Liver (tissue), 9 donors: ENCODE results near the gene EEA1. TPM values are rescaled to one million over a fixed set of nuclear protein-coding genes. Genes with fewer than 3 reads are reported as not detected.
"Not testable (repeated sequence)": the region's sequence is repeated elsewhere in the genome, so short reads cannot be mapped to it uniquely, and the experiment has no call there.

Experiments
- DNase-seq: peaks from one replicate; pipeline ENCODE4 v3.0.0-alpha.2; 2017; ENCODE audit warnings: low spot score
- H3K27ac ChIP-seq, 2 donors: one replicate each; pipeline ENCODE4 v1.7.0; 2013; ENCODE audit warnings: inconsistent platforms in 2 of 2, low read length in 2 of 2, control low read depth in 1 of 2, low read depth in 1 of 2, mild to moderate bottlenecking in 1 of 2
- H3K27me3 ChIP-seq, 4 donors: one replicate each; pipeline versions ENCODE4 v1.6.1 to v1.7.0; 2013; ENCODE audit warnings: low read length in 3 of 4, inconsistent platforms in 1 of 4, mild to moderate bottlenecking in 1 of 4, moderate library complexity in 1 of 4; ENCODE audit not compliant: control insufficient read depth in 4 of 4, insufficient read depth in 4 of 4
- H3K36me3 ChIP-seq, 4 donors: one replicate each; pipeline versions ENCODE4 v1.6.1 to v1.7.0; 2013; ENCODE audit warnings: low read length in 3 of 4, mild to moderate bottlenecking in 3 of 4, low read depth in 1 of 4, moderate library complexity in 1 of 4; ENCODE audit not compliant: control insufficient read depth in 4 of 4, insufficient read depth in 3 of 4
- H3K4me1 ChIP-seq, 4 donors: one replicate each; pipeline versions ENCODE4 v1.6.1 to v1.7.0; 2013; ENCODE audit warnings: low read length in 3 of 4, mild to moderate bottlenecking in 3 of 4, moderate library complexity in 1 of 4; ENCODE audit not compliant: control insufficient read depth in 4 of 4, insufficient read depth in 4 of 4
- H3K4me3 ChIP-seq, 3 donors: one replicate each; pipeline versions ENCODE4 v1.6.1 to v1.7.0; 2013; ENCODE audit warnings: low read length in 3 of 3, control low read depth in 1 of 3, low read depth in 1 of 3, mild to moderate bottlenecking in 1 of 3
- H3K9ac ChIP-seq, 2 donors: one replicate each; pipeline ENCODE4 v1.7.0; 2013; ENCODE audit warnings: low read length in 2 of 2, mild to moderate bottlenecking in 2 of 2, moderate library complexity in 2 of 2, control low read depth in 1 of 2, low read depth in 1 of 2
- H3K9me3 ChIP-seq, 4 donors: one replicate each; pipeline versions ENCODE4 v1.6.1 to v1.7.0; 2013; ENCODE audit warnings: low read length in 3 of 4; ENCODE audit not compliant: control insufficient read depth in 4 of 4
- EGR1 ChIP-seq, 2 donors: IDR thresholded peaks; 2 replicates each; pipeline ENCODE4 v1.6.1; 2016 to 2018; ENCODE audit warnings: antibody characterized with exemption in 2 of 2, low read depth in 2 of 2
- FOXA2 ChIP-seq: IDR thresholded peaks from 2 replicates; pipeline ENCODE4 v1.6.1; 2016; ENCODE audit warnings: antibody characterized with exemption
- GABPA ChIP-seq, 2 donors: IDR thresholded peaks in 1 of 2; conservative IDR thresholded peaks in 1 of 2; 2 replicates each; pipeline ENCODE4 v1.6.1; 2016; ENCODE audit warnings: antibody characterized with exemption in 2 of 2, mild to moderate bottlenecking in 1 of 2, moderate library complexity in 1 of 2
- HNF4A ChIP-seq, 2 donors: conservative IDR thresholded peaks; 2 replicates each; pipeline ENCODE4 v1.6.1; 2016; ENCODE audit warnings: antibody characterized with exemption in 2 of 2, mild to moderate bottlenecking in 2 of 2
- HNF4G ChIP-seq: IDR thresholded peaks from 2 replicates; pipeline ENCODE4 v1.6.1; 2016; ENCODE audit warnings: antibody characterized with exemption
- JUND ChIP-seq, 2 donors: IDR thresholded peaks; 2 replicates each; pipeline ENCODE4 v1.6.1; 2016; ENCODE audit warnings: antibody characterized with exemption in 2 of 2
- NR2F2 ChIP-seq: IDR thresholded peaks from 2 replicates; pipeline ENCODE4 v1.6.1; 2016; ENCODE audit warnings: antibody characterized with exemption
- RXRA ChIP-seq, 2 donors: IDR thresholded peaks; 2 replicates each; pipeline ENCODE4 v1.6.1; 2017 to 2018; ENCODE audit warnings: antibody characterized with exemption in 2 of 2, mild to moderate bottlenecking in 1 of 2
- SP1 ChIP-seq: IDR thresholded peaks from 2 replicates; pipeline ENCODE4 v1.6.1; 2018; ENCODE audit warnings: antibody characterized with exemption, mild to moderate bottlenecking
- TAF1 ChIP-seq: conservative IDR thresholded peaks from 2 replicates; pipeline ENCODE4 v1.6.1; 2016; ENCODE audit warnings: antibody characterized with exemption, mild to moderate bottlenecking
- YY1 ChIP-seq: IDR thresholded peaks from 2 replicates; pipeline ENCODE4 v1.6.1; 2016; ENCODE audit warnings: antibody characterized with exemption, mild to moderate bottlenecking
- WGBS: extraction: QIAGEN DNeasy Blood & Tissue Kit; methylation state at CpG from one replicate; pipeline ENCODE4 v1.1.7; 2013; 5-methylcytosine and 5-hydroxymethylcytosine counted together
- polyA plus RNA-seq, 2 donors: library from polyadenylated mRNA; stranded (reverse) in 1 of 2; unstranded in 1 of 2; fragments of 200-250 nt in 1 of 2; fragments of >200 nt in 1 of 2; fragmentation: Nextera tagmentation in 1 of 2; extraction: Ambion mirVana in 1 of 2; gene quantifications; one replicate each; pipeline versions ENCODE4 v1.2.1 to v1.2.3, GENCODE V29; 2013 to 2015
- total RNA-seq, 2 donors: library from RNA; depleted of rRNA; stranded (reverse); fragments of >200 nt; gene quantifications; one replicate each; pipeline ENCODE4 v1.2.3, GENCODE V29; 2014
- TF ChIP-seq, protein P1 (sequence below): IDR thresholded peaks from 2 replicates; pipeline ENCODE4 v1.6.1; 2016; ENCODE audit warnings: antibody characterized with exemption
- TF ChIP-seq, protein P2 (sequence below): fragments of 150-350 bp; IDR thresholded peaks from 2 replicates; pipeline ENCODE4 v1.5.1; 2017; ENCODE audit warnings: improper control_type of control experiment, low read depth, low read length; ENCODE audit not compliant: missing input control
- TF ChIP-seq, protein P3 (sequence below): IDR thresholded peaks from 2 replicates; pipeline ENCODE4 v1.6.1; 2016; ENCODE audit warnings: antibody characterized with exemption
- TF ChIP-seq, protein P4 (sequence below): IDR thresholded peaks from 2 replicates; pipeline ENCODE4 v1.6.1; 2016; ENCODE audit warnings: antibody characterized with exemption
- donor health status: healthy.
- donor health status: healthy.
- donor health status: healthy.
- donor health status: healthy.
- donor health status: healthy.

Gene EEA1
- total and polyA plus RNA-seq, 4 donors, result 2.5 to 15.8 (median 9.1) TPM

DNA sequence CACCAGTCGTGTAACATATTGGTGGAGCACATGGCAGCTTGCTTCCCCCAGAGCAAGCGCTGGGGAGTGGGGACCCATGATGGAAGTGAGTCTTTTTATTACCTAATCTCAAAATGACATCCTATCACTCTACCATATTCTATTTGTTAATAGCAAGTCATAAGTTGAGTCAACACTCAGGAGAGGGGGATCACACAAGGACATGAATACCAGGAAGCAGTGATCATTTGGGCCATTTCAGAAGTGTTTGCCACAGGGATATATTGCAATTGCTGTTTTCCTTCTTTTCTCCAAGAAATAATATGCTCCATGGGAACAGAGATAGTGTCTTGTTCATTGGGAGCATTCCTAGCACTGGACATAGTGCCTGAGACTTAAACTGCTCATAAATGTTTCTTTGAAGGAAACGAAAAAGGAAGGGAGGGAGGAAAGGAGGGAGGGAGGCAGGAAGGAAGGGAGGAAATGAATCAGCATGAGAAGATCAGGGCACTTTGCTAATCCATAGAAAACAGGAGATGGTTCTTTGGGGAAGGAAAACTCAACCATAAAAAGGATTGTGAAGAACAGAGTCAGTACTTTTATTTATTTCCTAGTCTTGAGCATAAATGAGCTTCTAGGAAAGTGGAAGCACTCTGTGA is 39.2 kb upstream of the EEA1 start:
- H3K4me3 ChIP-seq, result no peak overlapping the region
- no peaks in the 10 kb centered on the region for H3K36me3 ChIP-seq
- no peak overlapping the region for H3K9ac ChIP-seq
- H3K27me3 ChIP-seq, result no peaks in the 10 kb centered on the region
- peaks cover 0 to 3% (median 0%) of the 10 kb centered on the region in 4 donors for H3K4me1 ChIP-seq
- H3K27ac ChIP-seq, result no peak overlapping the region
- WGBS, result 83% methylated on average over 3 of the region's 3 CpGs
- TF ChIP-seq HNF4A (conservative IDR thresholded peaks at IDR 0.05), result no peak
- TF ChIP-seq NR2F2, result no peak
- no peak for TF ChIP-seq YY1
- no peaks in the 10 kb centered on the region for H3K9me3 ChIP-seq
- no peak for DNase-seq

DNA sequence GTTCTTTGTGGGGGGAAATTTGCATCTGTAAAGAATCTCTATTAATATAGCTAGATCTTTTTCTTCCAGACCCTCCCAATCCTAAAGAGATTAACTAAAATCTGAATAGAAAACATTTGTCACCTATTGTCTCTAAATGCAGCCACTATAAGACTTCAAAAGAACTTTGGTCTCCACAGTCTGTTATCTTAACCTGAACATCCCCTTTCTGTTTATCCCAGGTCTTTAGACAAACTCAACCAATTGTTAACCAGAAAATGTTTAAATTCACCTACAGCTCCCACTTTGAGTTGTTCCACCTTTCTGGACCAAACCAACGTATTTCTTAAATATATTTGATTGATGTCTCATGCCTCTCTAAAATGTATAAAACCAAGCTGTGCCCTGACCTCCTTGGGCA is 35.3 kb upstream of the EEA1 start:
- not testable (repeated sequence) for H3K27me3 ChIP-seq, H3K9me3 ChIP-seq, H3K36me3 ChIP-seq, H3K27ac ChIP-seq, H3K4me1 ChIP-seq, H3K4me3 ChIP-seq, H3K9ac ChIP-seq, DNase-seq
- 76% methylated on average over 1 of the region's 1 CpG for WGBS

DNA sequence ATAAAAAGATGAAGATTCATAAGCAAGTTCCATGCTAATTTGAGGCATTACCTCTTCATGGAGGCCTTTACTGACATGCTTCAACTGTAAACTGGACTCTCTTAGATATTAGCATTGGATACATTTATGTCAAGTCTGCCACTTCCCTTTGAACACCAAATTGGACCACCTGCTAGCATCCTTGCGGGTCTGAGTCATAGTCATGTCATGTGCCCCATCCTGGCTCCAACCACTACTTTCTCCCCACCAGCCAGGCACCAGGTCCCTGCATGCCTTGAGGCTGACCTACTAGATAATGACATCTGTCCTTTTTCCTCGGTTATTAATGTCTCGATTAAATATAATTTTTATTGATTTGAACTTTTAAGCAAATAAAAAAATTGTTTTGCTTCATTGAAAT is 32.9 kb upstream of the EEA1 start:
- Histone ChIP-seq H3K4me3 (no peak overlapping the region), H3K27ac (no peak overlapping the region), H3K27me3 (no peaks in the 10 kb centered on the region), H3K9ac (no peak overlapping the region), H3K36me3 (no peaks in the 10 kb centered on the region), H3K9me3 (peaks cover 0 to 4% (median 2%) of the 10 kb centered on the region in 4 donors), H3K4me1 (no peaks in the 10 kb centered on the region)
- no peak for TF ChIP-seq TAF1
- TF ChIP-seq SP1, result no peak
- no peak for TF ChIP-seq FOXA2
- no peak for TF ChIP-seq HNF4A (conservative IDR thresholded peaks at IDR 0.05)
- TF ChIP-seq JUND (IDR thresholded peaks at IDR 0.05), result no peak
- TF ChIP-seq RXRA (IDR thresholded peaks at IDR 0.05), result no peak
- no peak for TF ChIP-seq GABPA (IDR thresholded peaks at IDR 0.05 in 1 of 2, conservative IDR thresholded peaks at IDR 0.05 in 1 of 2)
- TF ChIP-seq, protein P1, sequence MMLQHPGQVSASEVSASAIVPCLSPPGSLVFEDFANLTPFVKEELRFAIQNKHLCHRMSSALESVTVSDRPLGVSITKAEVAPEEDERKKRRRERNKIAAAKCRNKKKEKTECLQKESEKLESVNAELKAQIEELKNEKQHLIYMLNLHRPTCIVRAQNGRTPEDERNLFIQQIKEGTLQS, result no peak
- no peak for TF ChIP-seq HNF4G
- no peak for TF ChIP-seq EGR1 (IDR thresholded peaks at IDR 0.05; ENCODE audit: low read depth in 2 of 2)
- TF ChIP-seq YY1, result no peak
- TF ChIP-seq, protein P2, sequence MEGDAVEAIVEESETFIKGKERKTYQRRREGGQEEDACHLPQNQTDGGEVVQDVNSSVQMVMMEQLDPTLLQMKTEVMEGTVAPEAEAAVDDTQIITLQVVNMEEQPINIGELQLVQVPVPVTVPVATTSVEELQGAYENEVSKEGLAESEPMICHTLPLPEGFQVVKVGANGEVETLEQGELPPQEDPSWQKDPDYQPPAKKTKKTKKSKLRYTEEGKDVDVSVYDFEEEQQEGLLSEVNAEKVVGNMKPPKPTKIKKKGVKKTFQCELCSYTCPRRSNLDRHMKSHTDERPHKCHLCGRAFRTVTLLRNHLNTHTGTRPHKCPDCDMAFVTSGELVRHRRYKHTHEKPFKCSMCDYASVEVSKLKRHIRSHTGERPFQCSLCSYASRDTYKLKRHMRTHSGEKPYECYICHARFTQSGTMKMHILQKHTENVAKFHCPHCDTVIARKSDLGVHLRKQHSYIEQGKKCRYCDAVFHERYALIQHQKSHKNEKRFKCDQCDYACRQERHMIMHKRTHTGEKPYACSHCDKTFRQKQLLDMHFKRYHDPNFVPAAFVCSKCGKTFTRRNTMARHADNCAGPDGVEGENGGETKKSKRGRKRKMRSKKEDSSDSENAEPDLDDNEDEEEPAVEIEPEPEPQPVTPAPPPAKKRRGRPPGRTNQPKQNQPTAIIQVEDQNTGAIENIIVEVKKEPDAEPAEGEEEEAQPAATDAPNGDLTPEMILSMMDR, result no peak
- TF ChIP-seq NR2F2, result no peak
- TF ChIP-seq, protein P3, sequence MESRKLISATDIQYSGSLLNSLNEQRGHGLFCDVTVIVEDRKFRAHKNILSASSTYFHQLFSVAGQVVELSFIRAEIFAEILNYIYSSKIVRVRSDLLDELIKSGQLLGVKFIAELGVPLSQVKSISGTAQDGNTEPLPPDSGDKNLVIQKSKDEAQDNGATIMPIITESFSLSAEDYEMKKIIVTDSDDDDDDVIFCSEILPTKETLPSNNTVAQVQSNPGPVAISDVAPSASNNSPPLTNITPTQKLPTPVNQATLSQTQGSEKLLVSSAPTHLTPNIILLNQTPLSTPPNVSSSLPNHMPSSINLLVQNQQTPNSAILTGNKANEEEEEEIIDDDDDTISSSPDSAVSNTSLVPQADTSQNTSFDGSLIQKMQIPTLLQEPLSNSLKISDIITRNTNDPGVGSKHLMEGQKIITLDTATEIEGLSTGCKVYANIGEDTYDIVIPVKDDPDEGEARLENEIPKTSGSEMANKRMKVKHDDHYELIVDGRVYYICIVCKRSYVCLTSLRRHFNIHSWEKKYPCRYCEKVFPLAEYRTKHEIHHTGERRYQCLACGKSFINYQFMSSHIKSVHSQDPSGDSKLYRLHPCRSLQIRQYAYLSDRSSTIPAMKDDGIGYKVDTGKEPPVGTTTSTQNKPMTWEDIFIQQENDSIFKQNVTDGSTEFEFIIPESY, result no peak
- TF ChIP-seq, protein P4, sequence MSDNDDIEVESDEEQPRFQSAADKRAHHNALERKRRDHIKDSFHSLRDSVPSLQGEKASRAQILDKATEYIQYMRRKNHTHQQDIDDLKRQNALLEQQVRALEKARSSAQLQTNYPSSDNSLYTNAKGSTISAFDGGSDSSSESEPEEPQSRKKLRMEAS, result no peak
- no peak for DNase-seq
- 94% methylated on average over 3 of the region's 3 CpGs for WGBS
